ENCODE data around the gene CDYL.
"Not testable (repeated sequence)": the region's sequence is repeated elsewhere in the genome, so short reads cannot be mapped to it uniquely, and the experiment has no call there.

Gene CDYL

GRCh38 chr6:4848382-4849068, 72.3 kb downstream of the CDYL start:
- DNase-seq, result no peak

GRCh38 chr6:4849226-4850022, 73.2 kb downstream of the CDYL start:
- no peak for DNase-seq

GRCh38 chr6:4851035-4851434, 74.8 kb downstream of the CDYL start:
- no peak for DNase-seq

- not testable (repeated sequence) for DNase-seq
These were observed 76.0 kb downstream of the CDYL start for GRCh38 chr6:4852186-4852585.

GRCh38 chr6:4852938-4853337, 76.7 kb downstream of the CDYL start:
- no peak for DNase-seq

- DNase-seq, result no peak
These were observed 77.1 kb downstream of the CDYL start for GRCh38 chr6:4853349-4853748.

GRCh38 chr6:4853782-4854511, 77.7 kb downstream of the CDYL start:
- no peak for DNase-seq

DNA sequence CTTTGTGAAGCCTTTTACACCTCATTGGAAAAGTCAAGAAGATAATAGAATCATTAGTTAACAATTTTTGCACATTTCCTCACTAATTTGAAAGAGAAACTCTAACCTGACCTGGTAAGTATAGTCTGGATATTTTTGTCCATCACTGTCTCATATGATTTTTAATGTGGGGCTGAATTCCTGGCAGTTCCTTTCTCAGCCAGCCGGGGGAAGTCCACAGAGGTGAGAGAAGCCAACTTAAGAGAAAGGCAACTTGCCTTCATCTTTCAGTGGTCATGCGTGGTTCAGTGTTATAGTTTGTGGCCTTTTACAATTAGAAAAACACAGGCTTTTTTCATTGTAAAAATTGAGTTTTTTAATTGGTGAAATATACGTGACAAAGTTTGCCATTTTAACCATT, 80.6 kb downstream of the CDYL start:
- DNase-seq, result no peak

DNA sequence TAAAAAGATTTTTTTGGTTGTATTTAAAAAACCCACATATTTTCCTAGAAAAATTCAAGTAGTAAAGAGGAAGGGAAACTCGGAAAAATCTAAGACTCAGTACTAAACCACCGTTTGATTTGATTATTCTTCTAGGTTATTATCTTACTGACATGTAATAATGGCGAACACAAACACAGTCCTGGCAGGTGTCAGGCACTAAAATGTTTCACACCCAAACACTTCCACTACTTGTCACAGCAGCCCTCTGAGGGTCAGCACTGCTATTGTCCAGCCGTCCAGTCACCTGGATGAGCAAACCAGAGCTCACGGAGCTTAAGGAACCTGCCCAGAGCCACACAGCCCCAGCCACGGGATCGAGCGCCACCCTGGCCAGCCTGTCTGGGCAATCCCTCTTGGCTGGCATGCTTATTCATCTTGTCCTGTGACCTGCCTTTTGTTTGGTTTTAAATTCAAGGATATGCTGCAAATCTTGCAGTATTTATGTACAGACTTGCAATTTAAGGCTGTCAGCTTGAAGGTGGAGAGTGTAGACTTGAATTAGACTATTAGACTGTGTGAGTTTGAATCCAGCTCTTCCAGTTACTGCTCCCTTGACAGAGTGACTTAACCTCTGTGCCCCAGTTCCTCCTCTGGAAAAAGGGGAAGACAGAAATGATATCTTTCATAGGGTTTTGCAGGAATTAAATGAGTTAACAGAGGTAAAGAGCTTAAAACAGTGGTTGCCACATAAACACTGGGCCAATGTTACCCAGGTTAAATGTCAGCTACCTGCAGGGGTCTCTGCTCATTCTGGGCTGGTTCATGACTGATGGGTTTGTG, 82.2 kb downstream of the CDYL start:
- DNase-seq, result no peak

DNA sequence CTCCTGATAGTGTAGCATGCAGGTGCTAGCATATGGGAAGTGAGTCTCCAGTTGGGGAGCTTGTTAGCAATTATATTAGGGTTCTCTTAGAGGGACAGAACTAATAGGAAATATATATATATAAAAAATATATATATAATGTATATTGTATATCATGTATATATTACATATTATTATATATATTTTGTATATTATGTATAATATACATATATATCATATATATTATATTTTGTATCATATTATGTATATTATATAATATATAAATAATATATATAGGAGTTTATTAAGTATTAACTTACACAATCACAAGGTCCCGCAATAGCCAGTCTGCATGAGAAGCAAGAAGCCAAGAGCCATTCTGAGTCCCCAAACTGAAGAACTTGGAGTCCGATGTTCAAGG, 84.2 kb downstream of the CDYL start:
- no peak for DNase-seq

DNA sequence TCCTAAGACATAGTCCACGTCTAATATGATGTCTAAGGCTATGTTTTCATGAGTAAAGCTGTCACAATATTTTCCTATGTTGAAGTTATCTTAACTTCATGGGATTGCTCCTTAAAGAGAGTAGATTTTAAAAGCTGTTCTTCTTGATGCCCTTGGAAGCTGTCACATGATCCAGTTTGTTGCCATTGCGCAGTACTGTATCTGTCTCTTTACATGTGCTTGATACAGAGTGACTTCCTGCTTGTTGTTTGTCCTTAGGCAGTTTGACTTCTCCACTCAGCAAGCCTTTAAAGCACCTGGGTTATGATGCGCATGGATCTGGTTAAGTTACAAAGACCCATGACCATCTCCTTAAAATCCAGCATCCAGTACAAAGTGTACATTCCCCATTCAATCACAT, 85.4 kb downstream of the CDYL start:
- no peak for DNase-seq

GRCh38 chr6:4864519-4864918, 88.3 kb downstream of the CDYL start:
- no peak for DNase-seq

GRCh38 chr6:4865006-4865405, 88.8 kb downstream of the CDYL start:
- DNase-seq, result not testable (repeated sequence)

- no peak for DNase-seq
These were observed 94.8 kb downstream of the CDYL start for GRCh38 chr6:4870821-4871494.

DNA sequence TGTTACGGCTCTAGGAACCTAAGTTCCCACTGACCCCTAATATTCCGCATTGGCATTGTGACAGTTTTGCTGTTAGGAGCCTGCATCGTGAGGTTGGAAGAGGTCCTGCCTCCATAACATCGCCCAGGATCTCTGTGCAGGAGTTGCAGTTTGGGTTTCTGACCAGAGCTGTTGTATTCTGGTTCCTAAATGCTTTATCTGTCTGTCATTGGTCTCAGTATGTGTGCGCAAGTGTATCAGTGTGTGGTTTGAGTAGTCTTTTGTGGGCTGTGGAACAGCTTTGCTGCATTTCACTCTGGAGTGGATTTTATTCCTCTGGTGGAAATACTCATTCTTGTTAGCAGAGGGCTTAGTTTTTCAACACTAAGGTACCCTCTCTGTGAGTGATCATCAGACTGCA, 95.6 kb downstream of the CDYL start:
- no peak for DNase-seq

DNA sequence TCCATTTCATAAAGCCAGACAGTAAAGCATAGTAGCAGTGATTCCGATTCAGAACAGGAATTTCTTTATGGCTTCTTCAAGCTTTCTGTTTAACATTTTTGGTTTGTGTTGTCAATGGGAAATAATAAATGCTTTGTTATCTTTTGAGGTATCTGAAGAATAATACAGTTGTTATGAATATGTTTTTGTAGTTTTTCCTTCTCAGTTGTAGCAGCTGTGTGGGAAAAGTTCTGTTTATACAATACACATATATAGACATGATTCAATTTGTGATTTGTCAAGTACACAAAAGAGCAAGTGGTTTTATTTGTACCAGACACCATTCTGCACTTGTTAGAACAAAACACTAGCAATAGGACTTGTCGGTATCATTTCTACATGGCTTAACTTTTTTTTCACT, 96.6 kb downstream of the CDYL start:
- DNase-seq, result no peak

GRCh38 chr6:4873928-4874327, 97.7 kb downstream of the CDYL start:
- no peak for DNase-seq

DNA sequence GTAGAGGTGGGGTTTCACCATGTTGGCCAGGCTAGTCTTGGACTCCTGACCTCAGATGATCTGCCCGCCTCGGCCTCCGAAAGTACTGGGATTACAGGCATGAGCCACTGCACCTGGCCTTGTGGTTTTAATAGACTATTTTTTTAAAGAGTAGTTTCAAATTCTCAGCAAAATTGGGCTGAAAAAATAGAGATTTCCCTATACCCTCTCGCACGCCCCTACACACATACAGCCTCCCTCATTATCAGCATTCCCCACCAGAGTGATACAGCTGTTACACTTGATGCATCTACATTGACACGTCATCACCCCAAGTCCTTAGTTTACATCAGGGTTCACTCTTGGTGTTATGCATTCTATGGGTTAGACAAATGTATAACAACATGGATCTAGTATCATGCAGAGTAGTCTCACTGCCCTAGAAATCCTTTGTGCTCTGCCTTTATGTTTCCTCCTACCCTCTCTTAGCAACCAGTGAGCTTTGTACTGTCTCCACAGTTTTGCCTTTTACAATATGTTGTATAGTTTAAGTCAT, 103.6 kb downstream of the CDYL start:
- DNase-seq, result no peak

GRCh38 chr6:4880363-4880762, 104.2 kb downstream of the CDYL start:
- no peak for DNase-seq

DNA sequence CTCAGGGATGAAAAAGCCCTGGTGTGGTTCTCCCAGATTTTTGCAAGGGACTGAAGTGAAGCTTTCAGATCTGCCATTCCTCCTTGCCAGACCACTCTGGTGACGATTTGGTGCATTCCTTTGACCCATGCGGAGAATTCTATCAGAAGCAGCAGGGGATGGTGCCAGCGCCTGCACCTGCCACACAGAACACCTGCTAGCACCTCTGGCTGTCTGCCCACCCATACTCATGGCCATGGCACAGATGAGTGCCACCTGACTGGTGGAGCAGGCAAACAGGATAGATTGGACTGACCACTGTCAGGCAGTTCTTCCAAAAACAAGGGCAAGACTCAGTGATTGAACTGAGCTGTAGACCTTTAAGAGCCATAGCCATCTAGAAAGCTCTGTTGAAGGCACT, 107.1 kb downstream of the CDYL start:
- DNase-seq, result no peak

- no peak for DNase-seq
These were observed 108.6 kb downstream of the CDYL start for GRCh38 chr6:4884646-4885340.
